NOMO-1 treated with DMSO at 0.1 percent for 48 hours (cell line): ENCODE data around the gene CPEB4.
A peak's percentile ranks its signal among the peaks of the same experiment; 100 is the strongest.

ENCODE experiments used
- DNase-seq: peaks from one replicate; lab custom pipeline; 2025; ENCODE audit not compliant: unreplicated experiment; lab: John Stamatoyannopoulos, UW

Gene CPEB4

GRCh38 chr5:173884402-173885053, 3.6 kb upstream of the CPEB4 start:
- DNase-seq: no peak

- DNase-seq: no peak
Observed at GRCh38 chr5:173885054-173885443, 3.1 kb upstream of the CPEB4 start.

- DNase-seq: peak; percentile 91
Observed at GRCh38 chr5:173885475-173886010, 2.6 kb upstream of the CPEB4 start.

GRCh38 chr5:173886150-173886549, 2.0 kb upstream of the CPEB4 start:
- no peak for DNase-seq

GRCh38 chr5:173888473-173889131, 453 bp downstream of the CPEB4 start:
- no peak for DNase-seq

GRCh38 chr5:173890195-173890991, 2.2 kb downstream of the CPEB4 start:
- DNase-seq: no peak

- no peak for DNase-seq
Observed at GRCh38 chr5:173891308-173892116, 3.4 kb downstream of the CPEB4 start.

- DNase-seq: no peak
Observed at GRCh38 chr5:173893192-173893561, 5.0 kb downstream of the CPEB4 start.

- peak; percentile 32 for DNase-seq
Observed at GRCh38 chr5:173895401-173896165, 7.4 kb downstream of the CPEB4 start.

- no peak for DNase-seq
Observed at GRCh38 chr5:173896631-173897030, 8.5 kb downstream of the CPEB4 start.

GRCh38 chr5:173901705-173902104, 13.6 kb downstream of the CPEB4 start:
- DNase-seq: no peak

GRCh38 chr5:173902334-173902733, 14.2 kb downstream of the CPEB4 start:
- no peak for DNase-seq

GRCh38 chr5:173902743-173903142, 14.6 kb downstream of the CPEB4 start:
- DNase-seq: no peak

- no peak for DNase-seq
Observed at GRCh38 chr5:173903396-173904140, 15.4 kb downstream of the CPEB4 start.

GRCh38 chr5:173904151-173904550, 16.0 kb downstream of the CPEB4 start:
- DNase-seq: no peak

- DNase-seq: no peak
Observed at GRCh38 chr5:173907284-173907683, 19.1 kb downstream of the CPEB4 start.

- DNase-seq: no peak
Observed at GRCh38 chr5:173907686-173908371, 19.7 kb downstream of the CPEB4 start.

- no peak for DNase-seq
Observed at GRCh38 chr5:173909199-173909598, 21.1 kb downstream of the CPEB4 start.

GRCh38 chr5:173910215-173910614, 22.1 kb downstream of the CPEB4 start:
- DNase-seq: no peak
